Retinal pigment epithelial cell (primary cell): Measurements from ENCODE around the gene GINS3.
"Not testable (repeated sequence)": the region's sequence is repeated elsewhere in the genome, so short reads cannot be mapped to it uniquely, and the experiment has no call there.

Source experiments
- DNase-seq: peaks from one replicate; pipeline ENCODE4 v3.0.0-alpha.2; 2010; ENCODE audit warnings: low read depth
- H3K4me3 ChIP-seq: 2 replicates; pipeline ENCODE4 v1.5.1; 2011; ENCODE audit warnings: mild to moderate bottlenecking, low read length, control low read depth, moderate library complexity
- TF ChIP-seq, protein P1 (sequence below): conservative IDR thresholded peaks from 2 replicates; pipeline ENCODE4 v1.5.1; 2011; ENCODE audit warnings: low read depth, low read length, control low read depth, inconsistent platforms

The GINS3 gene

GRCh38 chr16:58411336-58411735 lies 19.1 kb downstream of the GINS3 start:
- no peak overlapping the region for H3K4me3 ChIP-seq
- DNase-seq = no peak
- TF ChIP-seq, protein P1, sequence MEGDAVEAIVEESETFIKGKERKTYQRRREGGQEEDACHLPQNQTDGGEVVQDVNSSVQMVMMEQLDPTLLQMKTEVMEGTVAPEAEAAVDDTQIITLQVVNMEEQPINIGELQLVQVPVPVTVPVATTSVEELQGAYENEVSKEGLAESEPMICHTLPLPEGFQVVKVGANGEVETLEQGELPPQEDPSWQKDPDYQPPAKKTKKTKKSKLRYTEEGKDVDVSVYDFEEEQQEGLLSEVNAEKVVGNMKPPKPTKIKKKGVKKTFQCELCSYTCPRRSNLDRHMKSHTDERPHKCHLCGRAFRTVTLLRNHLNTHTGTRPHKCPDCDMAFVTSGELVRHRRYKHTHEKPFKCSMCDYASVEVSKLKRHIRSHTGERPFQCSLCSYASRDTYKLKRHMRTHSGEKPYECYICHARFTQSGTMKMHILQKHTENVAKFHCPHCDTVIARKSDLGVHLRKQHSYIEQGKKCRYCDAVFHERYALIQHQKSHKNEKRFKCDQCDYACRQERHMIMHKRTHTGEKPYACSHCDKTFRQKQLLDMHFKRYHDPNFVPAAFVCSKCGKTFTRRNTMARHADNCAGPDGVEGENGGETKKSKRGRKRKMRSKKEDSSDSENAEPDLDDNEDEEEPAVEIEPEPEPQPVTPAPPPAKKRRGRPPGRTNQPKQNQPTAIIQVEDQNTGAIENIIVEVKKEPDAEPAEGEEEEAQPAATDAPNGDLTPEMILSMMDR = no peak

DNA sequence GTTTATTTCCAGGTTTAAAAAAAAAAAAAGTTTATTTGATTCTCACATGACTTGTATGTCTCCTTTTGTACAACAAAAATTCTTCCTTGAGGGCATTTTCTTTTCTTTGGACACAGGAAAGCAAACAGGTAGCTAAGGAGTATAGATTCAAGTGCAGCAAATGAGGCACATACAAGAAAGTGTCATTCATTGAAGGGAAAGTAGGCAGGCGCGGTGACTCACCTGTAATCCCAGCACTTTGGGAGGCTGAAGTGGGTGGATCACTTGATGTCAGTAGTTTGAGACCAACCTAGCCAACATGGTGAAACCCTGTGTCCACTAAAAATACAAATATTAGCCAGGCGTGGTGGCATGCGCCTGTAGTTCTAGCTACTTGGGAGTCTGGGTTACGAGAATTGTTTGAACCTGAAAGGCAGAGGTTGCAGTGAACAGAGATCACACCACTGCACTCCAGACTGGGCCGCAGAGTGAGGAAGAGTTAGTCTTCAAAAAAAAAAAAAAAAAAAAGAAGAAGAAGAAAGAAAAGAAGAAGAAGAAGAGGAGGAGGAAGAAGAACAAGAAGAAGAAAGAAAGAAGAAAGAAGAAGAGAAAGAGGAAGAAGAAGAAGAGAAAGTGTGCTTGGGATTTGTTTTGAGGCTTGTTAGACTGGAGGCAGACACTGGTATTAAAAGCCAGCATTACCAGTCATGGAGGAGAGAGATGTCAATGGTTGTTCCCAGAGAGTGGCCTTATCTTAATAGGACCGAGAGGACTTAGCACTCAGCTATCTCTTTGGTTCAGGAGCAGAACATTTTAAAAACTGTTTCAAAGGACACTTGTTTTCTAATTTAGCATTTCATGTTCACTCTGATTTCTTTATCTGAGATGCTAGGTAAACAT lies 19.7 kb downstream of the GINS3 start:
- no peak overlapping the region for H3K4me3 ChIP-seq
- TF ChIP-seq, protein P1 = no peak
- DNase-seq = no peak

DNA sequence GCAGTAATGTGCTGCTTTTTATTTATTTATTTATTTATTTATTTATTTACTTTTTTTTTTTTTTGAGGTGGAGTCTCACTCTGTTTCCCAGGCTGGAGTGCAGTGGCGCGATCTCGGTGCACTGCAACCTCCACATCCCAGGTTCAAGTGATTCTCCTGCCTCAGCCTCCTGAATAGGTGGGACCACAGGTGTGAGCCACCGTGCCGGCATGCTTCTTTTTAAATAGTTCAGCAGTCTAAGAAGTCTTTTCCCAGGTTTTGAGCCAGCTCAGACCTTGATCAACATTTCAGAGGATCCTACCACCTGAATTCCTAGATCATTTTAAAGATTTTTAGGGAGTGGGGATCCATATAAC lies 20.3 kb downstream of the GINS3 start:
- DNase-seq = not testable (repeated sequence)

DNA sequence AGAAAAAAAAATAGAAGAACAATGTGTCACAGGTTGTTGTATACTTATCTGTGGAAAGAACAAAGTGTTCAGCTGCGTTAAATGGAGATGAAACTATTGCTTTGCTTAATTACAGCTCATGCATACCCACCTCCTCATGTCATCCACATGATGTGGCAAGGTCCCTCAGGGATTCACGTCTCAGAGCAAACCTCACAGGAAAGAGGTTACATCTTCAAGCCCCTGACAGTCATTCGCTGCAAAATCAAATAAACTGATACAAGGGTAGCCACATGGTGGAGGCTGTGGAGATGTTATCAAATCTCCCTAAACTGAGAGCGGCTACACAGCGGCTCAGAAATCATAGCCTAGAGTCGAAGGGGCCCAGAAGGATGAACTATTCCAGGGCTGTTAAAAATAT lies 21.1 kb downstream of the GINS3 start:
- DNase-seq = no peak
- TF ChIP-seq, protein P1 = no peak
- no peak overlapping the region for H3K4me3 ChIP-seq

More for the DNA sequence above, 20.3 kb downstream of the GINS3 start:
- H3K4me3 ChIP-seq = not testable (repeated sequence)

DNA sequence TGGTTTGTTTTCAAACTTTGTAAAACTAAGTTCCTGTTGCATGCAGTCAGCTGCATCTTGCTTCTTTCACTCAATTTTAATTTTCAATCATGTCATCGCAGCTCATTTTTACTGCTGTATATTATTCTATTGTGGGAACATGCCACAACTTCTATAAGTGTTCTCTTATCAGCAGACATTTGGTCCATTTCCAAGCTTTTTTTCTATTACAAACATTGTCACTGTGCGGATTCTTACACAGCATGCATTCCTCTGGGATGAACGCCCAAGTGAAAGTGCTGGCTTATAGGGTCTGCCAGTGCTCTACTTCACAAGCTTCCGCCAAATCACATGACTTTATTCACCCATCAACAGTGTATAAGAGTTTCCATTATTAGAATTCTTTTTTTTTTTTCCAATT lies 22.7 kb downstream of the GINS3 start:
- TF ChIP-seq, protein P1 = no peak
- H3K4me3 ChIP-seq = no peak overlapping the region
- no peak for DNase-seq

DNA sequence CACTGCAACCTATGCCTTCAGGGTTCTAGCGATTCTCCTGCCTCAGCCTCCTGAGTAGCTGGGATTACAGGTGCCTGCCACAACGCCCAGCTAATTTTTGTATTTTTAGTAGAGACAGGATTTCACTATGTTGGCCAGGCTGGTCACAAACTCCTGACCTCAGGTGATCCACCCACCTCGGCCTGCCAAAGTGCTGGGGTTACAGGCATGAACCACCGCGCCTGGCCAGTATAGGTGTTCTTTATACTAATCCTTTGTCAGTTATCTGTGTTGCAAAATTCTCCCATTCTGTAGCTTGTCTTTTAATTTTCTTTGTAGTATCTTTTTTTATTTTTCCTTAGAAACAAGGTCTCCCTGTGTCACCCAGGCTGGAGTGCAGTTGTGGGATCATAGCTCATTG lies 23.7 kb downstream of the GINS3 start:
- not testable (repeated sequence) for DNase-seq, H3K4me3 ChIP-seq

- H3K4me3 ChIP-seq = no peak overlapping the region
- DNase-seq = no peak
- TF ChIP-seq, protein P1 = no peak
Measured at GRCh38 chr16:58417035-58417434, 24.8 kb downstream of the GINS3 start.

DNA sequence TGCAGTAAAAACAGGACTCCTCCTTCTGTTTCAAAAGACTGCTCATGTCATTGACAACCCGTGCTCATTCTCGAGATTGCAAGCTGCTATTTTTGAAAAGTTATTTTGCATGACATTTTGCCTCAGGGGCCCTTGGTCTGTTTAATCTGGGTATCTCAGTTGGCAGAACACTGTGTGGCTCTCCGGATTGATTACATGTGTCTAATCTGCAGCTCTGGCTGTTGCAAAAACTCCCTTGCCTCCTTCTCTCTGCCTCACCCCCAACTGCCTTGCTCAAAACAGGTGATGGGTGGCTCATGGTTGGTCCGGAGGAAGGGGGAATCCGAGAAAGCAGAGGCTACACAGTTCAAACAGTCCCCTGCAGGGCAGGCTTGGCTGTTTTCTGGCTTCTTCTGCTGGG lies 25.3 kb downstream of the GINS3 start:
- no peak overlapping the region for H3K4me3 ChIP-seq
- no peak for DNase-seq
- TF ChIP-seq, protein P1 = no peak
